ENCODE results near the gene NEU4.
A peak's percentile ranks its signal among the peaks of the same experiment; 100 is the strongest.
"Not testable (repeated sequence)": the region's sequence is repeated elsewhere in the genome, so short reads cannot be mapped to it uniquely, and the experiment has no call there.

Gene NEU4, protein sequence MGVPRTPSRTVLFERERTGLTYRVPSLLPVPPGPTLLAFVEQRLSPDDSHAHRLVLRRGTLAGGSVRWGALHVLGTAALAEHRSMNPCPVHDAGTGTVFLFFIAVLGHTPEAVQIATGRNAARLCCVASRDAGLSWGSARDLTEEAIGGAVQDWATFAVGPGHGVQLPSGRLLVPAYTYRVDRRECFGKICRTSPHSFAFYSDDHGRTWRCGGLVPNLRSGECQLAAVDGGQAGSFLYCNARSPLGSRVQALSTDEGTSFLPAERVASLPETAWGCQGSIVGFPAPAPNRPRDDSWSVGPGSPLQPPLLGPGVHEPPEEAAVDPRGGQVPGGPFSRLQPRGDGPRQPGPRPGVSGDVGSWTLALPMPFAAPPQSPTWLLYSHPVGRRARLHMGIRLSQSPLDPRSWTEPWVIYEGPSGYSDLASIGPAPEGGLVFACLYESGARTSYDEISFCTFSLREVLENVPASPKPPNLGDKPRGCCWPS

GRCh38 chr2:241808721-241809382 is at the start of gene NEU4:
NEU4 (plus strand) TSS chr2:241809193; CDS start chr2:241814485, 5,292 bp downstream.
- DNase-seq = no peak

DNA sequence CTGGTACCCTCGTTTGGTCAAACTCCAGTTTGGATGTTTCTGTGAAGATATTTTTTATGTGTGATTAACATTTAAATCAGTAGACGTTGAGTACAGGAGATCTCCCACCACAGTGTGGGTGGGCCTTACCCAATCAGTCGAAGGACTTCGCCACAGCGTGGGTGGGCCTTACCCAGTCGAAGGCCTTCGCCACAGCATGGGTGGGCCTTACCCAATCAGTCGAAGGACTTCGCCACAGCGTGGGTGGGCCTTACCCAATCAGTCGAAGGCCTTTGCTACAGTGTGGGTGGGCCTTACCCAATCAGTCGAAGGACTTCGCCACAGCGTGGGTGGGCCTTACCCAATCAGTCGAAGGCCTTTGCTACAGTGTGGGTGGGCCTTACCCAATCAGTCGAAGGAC is 49.1 kb upstream of the NEU4 start:
- DNase-seq = not testable (repeated sequence)

DNA sequence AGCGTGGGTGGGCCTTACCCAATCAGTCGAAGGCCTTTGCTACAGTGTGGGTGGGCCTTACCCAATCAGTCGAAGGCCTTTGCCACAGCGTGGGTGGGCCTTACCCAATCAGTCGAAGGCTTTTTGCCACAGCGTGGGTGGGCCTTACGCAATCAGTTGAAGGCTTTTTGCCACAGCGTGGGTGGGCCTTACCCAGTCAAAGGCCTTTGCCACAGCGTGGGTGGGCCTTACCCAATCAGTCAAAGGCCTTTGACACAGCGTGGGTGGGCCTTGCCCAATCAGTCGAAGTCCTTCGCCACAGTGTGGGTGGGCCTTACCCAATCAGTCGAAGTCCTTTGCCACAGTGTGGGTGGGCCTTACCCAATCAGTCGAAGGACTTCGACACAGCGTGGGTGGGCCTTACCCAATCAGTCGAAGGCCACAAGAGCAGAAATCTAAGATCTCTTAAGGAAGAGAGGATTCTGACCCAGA is 48.7 kb upstream of the NEU4 start:
- no peak for DNase-seq

DNA sequence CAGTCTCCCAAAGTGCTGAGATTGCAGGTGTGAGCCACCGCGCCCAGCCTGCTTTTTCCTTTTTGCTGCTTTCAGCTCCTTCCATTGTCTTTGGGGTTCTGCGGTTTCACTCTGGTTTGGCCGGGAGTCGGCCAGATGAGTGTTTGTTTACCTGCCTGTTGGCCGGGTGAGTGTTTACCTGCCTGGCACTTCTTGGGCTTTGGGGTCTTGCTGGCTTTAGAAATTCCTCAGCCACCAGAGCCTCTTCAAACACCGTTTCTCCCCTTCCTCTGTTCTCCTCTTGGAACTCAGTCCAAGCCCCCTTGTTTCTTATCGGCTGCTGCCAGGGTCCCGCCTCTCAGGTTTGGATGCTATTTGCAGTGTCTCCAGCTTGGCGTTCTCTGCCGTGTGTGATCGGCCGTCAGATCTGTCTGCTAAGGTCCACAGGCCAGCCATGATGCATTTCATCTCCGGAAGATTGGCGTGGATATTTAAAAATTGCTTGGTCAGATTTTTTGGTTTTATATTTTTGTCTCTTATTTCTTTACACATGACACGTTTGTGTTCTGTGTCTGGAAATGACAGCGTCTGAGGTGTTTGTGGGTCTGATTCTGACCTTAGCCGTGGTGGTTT is 46.6 kb upstream of the NEU4 start:
- DNase-seq = no peak

DNA sequence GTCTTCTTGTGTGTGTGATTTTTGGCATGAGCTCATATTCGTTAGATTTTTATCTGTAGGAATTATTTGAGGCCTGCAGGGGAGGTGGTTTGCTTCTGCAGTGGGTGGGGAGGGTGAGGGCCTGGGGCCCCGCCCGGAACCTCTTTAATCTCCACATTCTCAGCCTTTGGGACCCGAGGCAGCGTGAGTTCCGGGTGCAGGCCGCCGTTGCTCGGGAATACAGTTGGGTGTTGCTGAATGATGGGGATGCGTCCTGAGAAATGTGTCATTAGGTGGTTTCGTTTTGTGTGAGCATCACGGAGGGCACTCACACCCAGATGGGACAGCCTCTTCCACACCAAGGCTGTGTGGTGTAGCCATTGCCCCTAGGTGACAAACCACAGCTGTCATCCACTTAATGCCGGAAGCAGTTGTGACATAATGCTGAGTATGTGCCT is 46.0 kb upstream of the NEU4 start:
- DNase-seq = peak; percentile 17

GRCh38 chr2:241763551-241764274 is 45.3 kb upstream of the NEU4 start:
- no peak for DNase-seq

DNA sequence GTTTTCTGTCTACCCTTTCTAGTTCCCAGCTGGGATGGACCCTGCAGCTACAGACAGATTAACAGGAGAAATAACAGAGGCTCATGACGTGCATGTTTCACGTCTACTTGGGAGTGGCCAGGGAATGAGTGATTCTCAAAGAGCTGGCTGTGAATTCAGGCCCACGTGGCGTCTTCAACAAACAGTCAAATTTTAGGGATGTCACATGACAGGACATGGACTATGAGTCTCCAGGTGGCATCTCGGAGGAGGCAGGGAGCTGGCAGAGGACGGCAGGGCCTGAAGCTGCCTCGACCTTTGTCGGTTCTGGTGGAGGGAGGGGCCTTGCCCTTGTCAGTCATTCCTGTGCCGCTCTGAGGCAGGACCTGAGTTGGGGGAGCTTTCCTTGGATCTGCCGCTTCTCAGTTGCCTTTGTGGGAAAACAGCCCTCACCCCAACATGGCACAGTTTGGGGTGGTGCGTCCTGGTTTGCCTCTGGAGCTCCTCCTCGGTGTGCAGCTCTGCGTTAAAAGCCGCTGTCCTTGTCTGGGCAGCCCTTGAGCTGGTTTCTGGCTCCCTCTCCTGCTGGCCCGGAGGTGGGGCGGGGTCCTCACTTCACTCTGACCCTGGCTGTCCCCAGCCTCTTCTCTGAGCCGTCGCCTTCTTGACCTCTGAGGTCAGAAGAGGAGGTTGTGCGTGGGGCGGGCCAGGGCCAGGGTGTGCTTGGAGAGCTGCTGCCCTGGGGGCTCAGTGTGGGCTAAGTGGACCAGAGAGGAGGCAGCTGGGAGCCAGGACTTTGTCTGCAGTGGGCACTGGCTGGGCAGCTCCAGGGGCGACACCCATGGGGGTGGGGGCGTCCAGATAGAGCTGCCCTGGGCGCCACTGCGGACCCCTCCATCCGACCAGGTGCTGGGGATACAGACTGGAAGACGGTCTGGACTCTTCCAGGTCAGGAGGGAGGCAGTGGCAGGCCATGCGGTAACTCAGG is 44.4 kb upstream of the NEU4 start:
- DNase-seq = no peak

- DNase-seq = no peak
Measured at GRCh38 chr2:241767464-241768250, 41.3 kb upstream of the NEU4 start.

- no peak for DNase-seq
Measured at GRCh38 chr2:241768251-241768711, 40.7 kb upstream of the NEU4 start.

DNA sequence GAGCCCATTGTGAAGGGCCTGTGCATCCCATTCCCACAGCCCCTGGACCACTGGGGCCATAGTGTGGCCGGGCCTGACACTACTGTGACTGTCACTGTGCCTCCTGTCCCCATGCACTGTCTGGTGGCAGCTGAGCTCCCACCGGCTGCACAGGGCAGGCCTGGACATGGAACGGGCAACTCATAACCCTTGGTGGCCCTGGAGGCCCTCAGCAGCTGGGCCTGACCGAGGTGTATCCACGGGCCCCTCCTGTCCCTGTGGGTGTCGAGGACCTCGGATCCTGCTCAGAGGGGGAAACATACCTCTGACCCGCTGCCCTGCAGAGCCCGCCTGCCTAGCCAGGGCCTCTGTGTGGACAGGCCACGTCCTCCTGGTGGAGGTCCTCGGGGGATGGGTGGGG is 40.1 kb upstream of the NEU4 start:
- DNase-seq = no peak

DNA sequence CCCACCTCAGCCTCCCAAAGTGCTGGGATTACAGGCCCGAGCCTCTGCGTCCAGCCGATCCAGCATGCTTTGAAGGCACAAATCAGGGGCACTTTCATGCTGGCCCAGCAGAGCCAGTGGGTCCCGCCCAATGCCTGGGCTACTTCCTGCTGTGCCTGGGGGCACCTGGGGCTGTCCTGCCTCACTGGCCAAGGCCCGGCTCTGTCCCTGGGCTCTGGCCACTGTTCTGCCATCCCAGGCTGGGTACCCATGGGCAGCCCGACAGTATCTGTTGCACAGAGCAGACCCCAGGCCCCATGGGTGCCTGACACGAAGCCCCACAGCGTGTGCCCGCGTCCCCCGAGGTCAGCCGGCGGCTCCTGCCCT is 39.2 kb upstream of the NEU4 start:
- no peak for DNase-seq

GRCh38 chr2:241770185-241770935 is 38.6 kb upstream of the NEU4 start:
- DNase-seq = no peak

- no peak for DNase-seq
Measured at GRCh38 chr2:241770936-241771285, 38.1 kb upstream of the NEU4 start.

- no peak for DNase-seq
Measured at GRCh38 chr2:241771286-241772062, 37.5 kb upstream of the NEU4 start.

DNA sequence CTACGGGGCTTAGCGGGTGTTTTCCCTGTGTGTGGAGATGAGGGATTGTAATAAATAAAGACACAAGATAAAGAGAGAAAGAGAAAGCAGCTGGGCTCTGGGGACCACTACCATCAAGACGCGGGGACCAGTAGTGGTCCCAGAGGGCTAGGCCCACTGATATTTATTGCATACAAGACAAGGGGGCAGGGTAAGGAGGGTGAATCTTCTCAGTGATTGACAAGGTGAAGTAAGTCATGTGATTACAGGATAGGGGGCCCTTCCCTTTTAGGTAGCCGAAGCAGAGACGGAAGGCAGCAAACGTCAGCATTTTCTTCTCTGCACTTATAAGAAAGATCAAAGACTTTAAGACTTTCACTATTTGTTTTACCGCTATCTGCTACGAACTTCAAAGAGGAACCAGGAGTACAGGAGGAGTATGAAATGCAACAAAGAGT is 36.9 kb upstream of the NEU4 start:
- peak; percentile 16 for DNase-seq

- no peak for DNase-seq
Measured at GRCh38 chr2:241773511-241774418, 35.2 kb upstream of the NEU4 start.

- no peak for DNase-seq
Measured at GRCh38 chr2:241774419-241775222, 34.4 kb upstream of the NEU4 start.
